HepG2 (cell line): Measurements from ENCODE around the gene TMUB1. TPM values are rescaled to one million over a fixed set of nuclear protein-coding genes. Genes with fewer than 3 reads are reported as not detected.

Experiments used
- GABPA ChIP-seq, 2 experiments: IDR thresholded peaks; 2 replicates each; pipeline ENCODE4 v1.6.1; 2011 to 2016; ENCODE audit warnings: low read depth in 2 of 2, low read length in 1 of 2, missing biosample characterization in 1 of 2, missing genetic modification characterization in 1 of 2
- GFI1 ChIP-seq: sonication (generic); formaldehyde crosslinking; IDR thresholded peaks from 2 replicates; pipeline ENCODE4 v1.5.0; 2020; ENCODE audit warnings: missing genetic modification reagents, mild to moderate bottlenecking, borderline replicate concordance
- MAFG ChIP-seq: sonication (generic); formaldehyde crosslinking; IDR thresholded peaks from 2 replicates; pipeline ENCODE4 v1.5.1; 2020; ENCODE audit warnings: mild to moderate bottlenecking, missing genetic modification reagents
- MTF1 ChIP-seq: sonication (generic); formaldehyde crosslinking; IDR thresholded peaks from 2 replicates; pipeline ENCODE4 v1.5.0; 2020; ENCODE audit warnings: missing genetic modification reagents
- NCOR1 ChIP-seq: fragments of 200-600 bp; sonication (generic); IDR thresholded peaks from 2 replicates; pipeline ENCODE4 v1.7.0; 2017; ENCODE audit warnings: antibody characterized with exemption, low read length, borderline replicate concordance
- PHF20 ChIP-seq: sonication (generic); formaldehyde crosslinking; IDR thresholded peaks from 2 replicates; pipeline ENCODE4 v1.5.0; 2020; ENCODE audit warnings: mild to moderate bottlenecking, missing genetic modification reagents
- POLR2AphosphoS5 ChIP-seq: IDR thresholded peaks from 2 replicates; pipeline ENCODE4 v1.6.1; 2012; ENCODE audit warnings: low read depth, low read length
- RAD21 ChIP-seq: fragments of 450-650 bp; formaldehyde crosslinking; IDR thresholded peaks from 2 replicates; pipeline ENCODE4 v1.5.0; 2020; ENCODE audit warnings: mild to moderate bottlenecking
- SKI ChIP-seq: fragments of 450-650 bp; IDR thresholded peaks from one replicate; pipeline ENCODE4 v1.6.1; 2018; ENCODE audit warnings: mild to moderate bottlenecking; ENCODE audit not compliant: partially characterized antibody
- ZNF253 ChIP-seq: sonication (generic); formaldehyde crosslinking; IDR thresholded peaks from 2 replicates; pipeline ENCODE4 v1.8.0; 2022; ENCODE audit warnings: mild to moderate bottlenecking, missing genetic modification reagents, borderline replicate concordance
- ZNF607 ChIP-seq: sonication (generic); formaldehyde crosslinking; IDR thresholded peaks from 2 replicates; pipeline ENCODE4 v1.5.1; 2020; ENCODE audit warnings: missing genetic modification reagents, mild to moderate bottlenecking, borderline replicate concordance
- ZNF883 ChIP-seq: sonication (generic); formaldehyde crosslinking; IDR thresholded peaks from 2 replicates; pipeline ENCODE4 v1.5.1; 2020; ENCODE audit warnings: mild to moderate bottlenecking, missing genetic modification reagents; ENCODE audit errors: not compliant biosample characterization
- polyA plus RNA-seq, 8 experiments: library from polyadenylated mRNA; depleted of rRNA in 3 of 8; stranded (reverse) in 7 of 8; unstranded in 1 of 8; fragments of >200 nt; fragmentation: Illumina TruSeq in 4 of 8; extraction: Trizol in 4 of 8; gene quantifications; 2 replicates each; pipeline versions ENCODE4 v1.2.1 to v1.2.3, GENCODE V29; 2011 to 2016; ENCODE audit warnings: low read depth in 4 of 8, missing spikeins in 1 of 8, mixed read lengths in 1 of 8; ENCODE audit not compliant: insufficient read depth in 1 of 8
- total RNA-seq, 5 experiments: library from RNA; depleted of rRNA; stranded (reverse); fragments of >200 nt; fragmentation: Illumina TruSeq; extraction: Trizol; gene quantifications; 2 replicates each; pipeline ENCODE4 v1.2.3, GENCODE V29; 2016; ENCODE audit warnings: low read depth in 1 of 5
- TF ChIP-seq, protein P1 (sequence below), 2 experiments: fragments of 450-650 bp in 1 of 2; sonication (generic) in 1 of 2; formaldehyde crosslinking in 1 of 2; IDR thresholded peaks; 2 replicates each; pipeline versions ENCODE4 v1.6.1 to v1.8.0; 2016 to 2022; ENCODE audit warnings: antibody characterized with exemption in 1 of 2, mild to moderate bottlenecking in 1 of 2, missing genetic modification reagents in 1 of 2
- TF ChIP-seq, protein P2 (sequence below): sonication (generic); formaldehyde crosslinking; IDR thresholded peaks from 2 replicates; pipeline ENCODE4 v1.9.0; 2021; ENCODE audit warnings: mild to moderate bottlenecking, missing genetic modification reagents

Gene TMUB1
- total and polyA plus RNA-seq, 2 of the 13 experiments (the other 11 are each of a cell fraction or from before 2014, with no cell fraction given) = 44.8 to 51.6 TPM

DNA sequence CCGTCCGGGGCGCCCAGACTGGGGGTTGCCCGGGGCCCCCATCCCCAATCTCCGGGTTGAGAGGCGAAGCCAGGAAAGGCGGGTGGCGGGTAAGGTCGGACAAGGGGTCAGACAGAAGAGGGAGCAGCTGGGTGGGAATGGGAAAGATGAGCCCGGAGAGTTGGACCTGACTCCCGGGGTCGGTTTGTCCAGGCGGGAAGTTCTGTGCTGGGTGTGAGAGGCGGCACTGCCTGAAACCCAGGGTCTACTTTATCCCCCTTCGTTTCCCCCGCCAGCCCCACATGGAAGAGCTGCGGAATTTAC is 23.2 kb downstream of the TMUB1 start (continued):
- TF ChIP-seq, protein P1, sequence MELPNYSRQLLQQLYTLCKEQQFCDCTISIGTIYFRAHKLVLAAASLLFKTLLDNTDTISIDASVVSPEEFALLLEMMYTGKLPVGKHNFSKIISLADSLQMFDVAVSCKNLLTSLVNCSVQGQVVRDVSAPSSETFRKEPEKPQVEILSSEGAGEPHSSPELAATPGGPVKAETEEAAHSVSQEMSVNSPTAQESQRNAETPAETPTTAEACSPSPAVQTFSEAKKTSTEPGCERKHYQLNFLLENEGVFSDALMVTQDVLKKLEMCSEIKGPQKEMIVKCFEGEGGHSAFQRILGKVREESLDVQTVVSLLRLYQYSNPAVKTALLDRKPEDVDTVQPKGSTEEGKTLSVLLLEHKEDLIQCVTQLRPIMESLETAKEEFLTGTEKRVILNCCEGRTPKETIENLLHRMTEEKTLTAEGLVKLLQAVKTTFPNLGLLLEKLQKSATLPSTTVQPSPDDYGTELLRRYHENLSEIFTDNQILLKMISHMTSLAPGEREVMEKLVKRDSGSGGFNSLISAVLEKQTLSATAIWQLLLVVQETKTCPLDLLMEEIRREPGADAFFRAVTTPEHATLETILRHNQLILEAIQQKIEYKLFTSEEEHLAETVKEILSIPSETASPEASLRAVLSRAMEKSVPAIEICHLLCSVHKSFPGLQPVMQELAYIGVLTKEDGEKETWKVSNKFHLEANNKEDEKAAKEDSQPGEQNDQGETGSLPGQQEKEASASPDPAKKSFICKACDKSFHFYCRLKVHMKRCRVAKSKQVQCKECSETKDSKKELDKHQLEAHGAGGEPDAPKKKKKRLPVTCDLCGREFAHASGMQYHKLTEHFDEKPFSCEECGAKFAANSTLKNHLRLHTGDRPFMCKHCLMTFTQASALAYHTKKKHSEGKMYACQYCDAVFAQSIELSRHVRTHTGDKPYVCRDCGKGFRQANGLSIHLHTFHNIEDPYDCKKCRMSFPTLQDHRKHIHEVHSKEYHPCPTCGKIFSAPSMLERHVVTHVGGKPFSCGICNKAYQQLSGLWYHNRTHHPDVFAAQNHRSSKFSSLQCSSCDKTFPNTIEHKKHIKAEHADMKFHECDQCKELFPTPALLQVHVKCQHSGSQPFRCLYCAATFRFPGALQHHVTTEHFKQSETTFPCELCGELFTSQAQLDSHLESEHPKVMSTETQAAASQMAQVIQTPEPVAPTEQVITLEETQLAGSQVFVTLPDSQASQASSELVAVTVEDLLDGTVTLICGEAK (IDR thresholded peaks at IDR 0.05) = no peak
- TF ChIP-seq, protein P1 (CRISPR knock-in tag; IDR thresholded peaks at IDR 0.05) = no peak
- TF ChIP-seq MAFG (CRISPR knock-in tag) (no peak), ZNF607 (CRISPR knock-in tag) (no peak), ZNF253 (CRISPR knock-in tag) (no peak), SKI (no peak), GABPA (IDR thresholded peaks at IDR 0.05; ENCODE audit: low read depth, low read length) (no peak), GABPA (CRISPR knock-in tag; IDR thresholded peaks at IDR 0.05; ENCODE audit: low read depth) (no peak), GFI1 (no peak), POLR2AphosphoS5 (no peak), PHF20 (no peak), ZNF883 (CRISPR knock-in tag) (peak; percentile 13), NCOR1 (no peak), MTF1 (no peak), RAD21 (CRISPR knock-in tag) (no peak)
- TF ChIP-seq, protein P2, sequence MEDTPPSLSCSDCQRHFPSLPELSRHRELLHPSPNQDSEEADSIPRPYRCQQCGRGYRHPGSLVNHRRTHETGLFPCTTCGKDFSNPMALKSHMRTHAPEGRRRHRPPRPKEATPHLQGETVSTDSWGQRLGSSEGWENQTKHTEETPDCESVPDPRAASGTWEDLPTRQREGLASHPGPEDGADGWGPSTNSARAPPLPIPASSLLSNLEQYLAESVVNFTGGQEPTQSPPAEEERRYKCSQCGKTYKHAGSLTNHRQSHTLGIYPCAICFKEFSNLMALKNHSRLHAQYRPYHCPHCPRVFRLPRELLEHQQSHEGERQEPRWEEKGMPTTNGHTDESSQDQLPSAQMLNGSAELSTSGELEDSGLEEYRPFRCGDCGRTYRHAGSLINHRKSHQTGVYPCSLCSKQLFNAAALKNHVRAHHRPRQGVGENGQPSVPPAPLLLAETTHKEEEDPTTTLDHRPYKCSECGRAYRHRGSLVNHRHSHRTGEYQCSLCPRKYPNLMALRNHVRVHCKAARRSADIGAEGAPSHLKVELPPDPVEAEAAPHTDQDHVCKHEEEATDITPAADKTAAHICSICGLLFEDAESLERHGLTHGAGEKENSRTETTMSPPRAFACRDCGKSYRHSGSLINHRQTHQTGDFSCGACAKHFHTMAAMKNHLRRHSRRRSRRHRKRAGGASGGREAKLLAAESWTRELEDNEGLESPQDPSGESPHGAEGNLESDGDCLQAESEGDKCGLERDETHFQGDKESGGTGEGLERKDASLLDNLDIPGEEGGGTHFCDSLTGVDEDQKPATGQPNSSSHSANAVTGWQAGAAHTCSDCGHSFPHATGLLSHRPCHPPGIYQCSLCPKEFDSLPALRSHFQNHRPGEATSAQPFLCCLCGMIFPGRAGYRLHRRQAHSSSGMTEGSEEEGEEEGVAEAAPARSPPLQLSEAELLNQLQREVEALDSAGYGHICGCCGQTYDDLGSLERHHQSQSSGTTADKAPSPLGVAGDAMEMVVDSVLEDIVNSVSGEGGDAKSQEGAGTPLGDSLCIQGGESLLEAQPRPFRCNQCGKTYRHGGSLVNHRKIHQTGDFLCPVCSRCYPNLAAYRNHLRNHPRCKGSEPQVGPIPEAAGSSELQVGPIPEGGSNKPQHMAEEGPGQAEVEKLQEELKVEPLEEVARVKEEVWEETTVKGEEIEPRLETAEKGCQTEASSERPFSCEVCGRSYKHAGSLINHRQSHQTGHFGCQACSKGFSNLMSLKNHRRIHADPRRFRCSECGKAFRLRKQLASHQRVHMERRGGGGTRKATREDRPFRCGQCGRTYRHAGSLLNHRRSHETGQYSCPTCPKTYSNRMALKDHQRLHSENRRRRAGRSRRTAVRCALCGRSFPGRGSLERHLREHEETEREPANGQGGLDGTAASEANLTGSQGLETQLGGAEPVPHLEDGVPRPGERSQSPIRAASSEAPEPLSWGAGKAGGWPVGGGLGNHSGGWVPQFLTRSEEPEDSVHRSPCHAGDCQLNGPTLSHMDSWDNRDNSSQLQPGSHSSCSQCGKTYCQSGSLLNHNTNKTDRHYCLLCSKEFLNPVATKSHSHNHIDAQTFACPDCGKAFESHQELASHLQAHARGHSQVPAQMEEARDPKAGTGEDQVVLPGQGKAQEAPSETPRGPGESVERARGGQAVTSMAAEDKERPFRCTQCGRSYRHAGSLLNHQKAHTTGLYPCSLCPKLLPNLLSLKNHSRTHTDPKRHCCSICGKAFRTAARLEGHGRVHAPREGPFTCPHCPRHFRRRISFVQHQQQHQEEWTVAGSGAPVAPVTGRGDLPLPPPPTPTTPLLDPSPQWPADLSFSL (CRISPR knock-in tag) = no peak
